Heart left ventricle (tissue), 16 donors: ENCODE measurements around the gene SMARCC1. TPM values are rescaled to one million over a fixed set of nuclear protein-coding genes. Genes with fewer than 3 reads are reported as not detected.

Experiments used
- ATAC-seq, 4 donors: fragments of 200-7000 bp; cut with Tn5 transposase; one replicate each; pipeline ENCODE4 v1.9.1; 2020 to 2022; ENCODE audit warnings: moderate library complexity in 4 of 4, mild to moderate bottlenecking in 3 of 4, moderate number of reproducible peaks in 1 of 4
- DNase-seq, 5 donors: peaks; one replicate each; pipeline ENCODE4 v3.0.0-alpha.2; 2020
- H3K27ac ChIP-seq, 12 donors: fragments of 200-600 bp; sonication (generic) in 4 of 12; one replicate each; pipeline versions ENCODE4 v1.5.0 to v1.8.0; 2016 to 2022; ENCODE audit warnings: mild to moderate bottlenecking in 2 of 12
- H3K27me3 ChIP-seq, 9 donors: fragments of 200-600 bp; sonication (generic) in 2 of 9; one replicate each; pipeline versions ENCODE4 v1.5.1 to v1.8.0; 2016 to 2022; ENCODE audit warnings: mild to moderate bottlenecking in 3 of 9
- H3K36me3 ChIP-seq, 9 donors: fragments of 200-600 bp; sonication (generic) in 2 of 9; one replicate each; pipeline versions ENCODE4 v1.5.0 to v1.8.0; 2018 to 2022; ENCODE audit warnings: mild to moderate bottlenecking in 2 of 9
- H3K4me1 ChIP-seq, 12 donors: fragments of 200-600 bp; sonication (generic) in 4 of 12; one replicate each; pipeline versions ENCODE4 v1.5.0 to v1.8.0; 2016 to 2022; ENCODE audit warnings: mild to moderate bottlenecking in 3 of 12
- H3K4me3 ChIP-seq, 12 donors: fragments of 200-600 bp; sonication (generic) in 4 of 12; one replicate each; pipeline versions ENCODE4 v1.5.0 to v1.8.0; 2017 to 2022; ENCODE audit warnings: mild to moderate bottlenecking in 9 of 12, moderate library complexity in 4 of 12
- H3K9me3 ChIP-seq, 12 donors: fragments of 200-600 bp; sonication (generic) in 4 of 12; one replicate each; pipeline versions ENCODE4 v1.5.0 to v1.8.0; 2016 to 2022; ENCODE audit warnings: mild to moderate bottlenecking in 1 of 12
- CTCF ChIP-seq, 12 donors: fragments of 200-600 bp; sonication (generic) in 4 of 12; IDR thresholded peaks; one replicate each; pipeline versions ENCODE4 v1.5.0 to v1.8.0; 2018 to 2022; ENCODE audit warnings: antibody characterized with exemption in 12 of 12, mild to moderate bottlenecking in 5 of 12
- POLR2A ChIP-seq, 2 donors: fragments of 450-650 bp; IDR thresholded peaks; one replicate each; pipeline ENCODE4 v1.6.1; 2017; ENCODE audit warnings: antibody characterized with exemption in 2 of 2, mild to moderate bottlenecking in 2 of 2, moderate library complexity in 2 of 2
- WGBS, 4 donors: extraction: QIAGEN DNeasy Blood & Tissue Kit in 2 of 4; methylation state at CpG; one replicate each; pipeline versions ENCODE4 v1.1.5 to v1.1.7; 2013 to 2018; 5-methylcytosine and 5-hydroxymethylcytosine counted together
- intact Hi-C, 10 donors: fragments of 100-400 bp; cut with DNase I; formaldehyde crosslinking; loops; one replicate each; pipeline versions ENCODE4 v1.11.1 to v1.14.2; 2022
- polyA plus RNA-seq, 2 donors: library from polyadenylated mRNA; stranded (reverse); fragments of 200-250 nt; gene quantifications; one replicate each; pipeline ENCODE4 v1.2.3, GENCODE V29; 2013
- total RNA-seq, 9 donors: library from RNA; depleted of rRNA in 2 of 9; stranded (reverse); fragments of >200 nt in 2 of 9; fragmentation: NEBNext Ultra II Directional in 3 of 9; extraction: Animal tissue kit (Norgen Biotek cat#: 25700) in 3 of 9; gene quantifications; one replicate each; pipeline versions ENCODE4 v1.1.0 to v1.2.4, GENCODE V29; 2016 to 2023
- donor health status: ischemic (EF 13 %, LVEDD 7.1; RV severe dilation, severe dysfunction).
- donor health status: healthy with polysubstance abuse.
- donor health status: DM: no; HTN: yes; CAD: no.
- donor health status: DM: no; HTN: no; CAD: no.
- donor health status: ischemic (EF 25% LVEDD 6.9; RV normal size, moderate dysfunction).
- donor health status: ischemic (EF 25% LVEDD 5.7; RV mildly dilated, moderate dysfunction).
- donor health status: healthy.
- donor health status: DM: yes; HTN: yes; CAD: no.
- donor health status: ischemic (EF 35%, LVEDD 5.7; RV mildly dilated, moderate dysfunction).
- donor health status: nonischemic (EF 11% LVEDD 7.7; RV severe dilation, severe dysfunction).
- donor health status: DM: yes; HTN: yes; CAD: no.
- donor health status: PGD.
- donor health status: ischemic (EF 29% LVEDD 5.4; RV normal size, mild dysfunction).
- donor health status: nonischemic (EF 23%, LVEDD 6.1; RV moderate dilation, normal function).

SMARCC1 gene
- total and polyA plus RNA-seq, 11 donors: 5.8 to 31.4 (median 25.5) TPM

- no peak for ATAC-seq
- H3K27ac ChIP-seq: no peak overlapping the region
- TF ChIP-seq POLR2A (IDR thresholded peaks at IDR 0.05) (no peak), CTCF (IDR thresholded peaks at IDR 0.05) (no peak)
- WGBS, 4 donors: 92 to 94% (median 94%) methylated on average over 7 of the region's 7 CpGs
- H3K4me1 ChIP-seq: no peaks in the 10 kb centered on the region
- H3K27me3 ChIP-seq: no peaks in the 10 kb centered on the region
- no peak overlapping the region for H3K4me3 ChIP-seq
- DNase-seq: no peak
- intact Hi-C loops: no loop called here
- H3K9me3 ChIP-seq: no peaks in the 10 kb centered on the region
- peaks cover 0 to 91% (median 68%) of the 10 kb centered on the region in 9 donors for H3K36me3 ChIP-seq
Measured at GRCh38 chr3:47817609-47818008, 35.9 kb upstream of the SMARCC1 start.

- H3K27me3 ChIP-seq: no peaks in the 10 kb centered on the region
- no peaks in the 10 kb centered on the region for H3K9me3 ChIP-seq
- ATAC-seq (no peak), DNase-seq (no peak)
- H3K27ac ChIP-seq: no peak overlapping the region
- H3K4me1 ChIP-seq: no peaks in the 10 kb centered on the region
- TF ChIP-seq CTCF (IDR thresholded peaks at IDR 0.05) (no peak), POLR2A (IDR thresholded peaks at IDR 0.05) (no peak)
- intact Hi-C loops: no loop called here
- no peak overlapping the region for H3K4me3 ChIP-seq
- 82 to 84% (median 83%) methylated on average over 8 of the region's 8 CpGs for WGBS, 4 donors
- H3K36me3 ChIP-seq: peaks cover 2 to 95% (median 78%) of the 10 kb centered on the region in 9 donors
Measured at GRCh38 chr3:47813551-47814177, 32.0 kb upstream of the SMARCC1 start.

- Histone ChIP-seq H3K27me3 (no peaks in the 10 kb centered on the region), H3K27ac (no peak overlapping the region), H3K36me3 (peaks cover 0 to 45% (median 41%) of the 10 kb centered on the region in 9 donors), H3K9me3 (no peaks in the 10 kb centered on the region), H3K4me1 (peaks cover 0 to 26% (median 16%) of the 10 kb centered on the region in 12 donors), H3K4me3 (no peak overlapping the region)
- 95 to 100% (median 98%) methylated on average over 1 of the region's 1 CpG for WGBS, 4 donors
- TF ChIP-seq POLR2A (IDR thresholded peaks at IDR 0.05): no peak
- TF ChIP-seq CTCF (IDR thresholded peaks at IDR 0.05): no peak
- intact Hi-C loops: loop anchor here in 2 of 10 donors (5.0 kb wide), 2 partner anchors 282 to 292 kb away; partner anchors contain the start of gene ELP6 (in 1 of the 2)
- DNase-seq (no peak), ATAC-seq (no peak)
Measured at GRCh38 chr3:47804577-47804976, 22.9 kb upstream of the SMARCC1 start.

GRCh38 chr3:47803480-47804025 is 21.9 kb upstream of the SMARCC1 start:
- no peaks in the 10 kb centered on the region for H3K27me3 ChIP-seq
- H3K27ac ChIP-seq: peak overlapping the region; percentile 94 to 99 (median 98)
- H3K9me3 ChIP-seq: no peaks in the 10 kb centered on the region
- peak overlapping the region; percentile 69 to 99 (median 90) for H3K4me3 ChIP-seq
- H3K36me3 ChIP-seq: peaks cover 0 to 35% (median 31%) of the 10 kb centered on the region in 9 donors
- H3K4me1 ChIP-seq: peaks cover 0 to 26% (median 16%) of the 10 kb centered on the region in 12 donors
- intact Hi-C loops: loop anchor here in 2 of 10 donors (5.0 kb wide), 2 partner anchors 281 to 291 kb away; partner anchors contain the start of gene ELP6 (in 1 of the 2)
- no peak for TF ChIP-seq CTCF (IDR thresholded peaks at IDR 0.05)
- no peak for TF ChIP-seq POLR2A (IDR thresholded peaks at IDR 0.05)
- ATAC-seq (no peak), DNase-seq (no peak)
- WGBS, 4 donors: 0 to 1% (median 0%) methylated on average over 10 to 20 of the region's 20 CpGs
